ENCODE data around the gene GID4. TPM values are rescaled to one million over a fixed set of nuclear protein-coding genes. Genes with fewer than 3 reads are reported as not detected.

The GID4 gene
- total and polyA plus RNA-seq, 2 of the 4 experiments (the other 2 are of a cell fraction), result 3.9 to 5.6 TPM

DNA sequence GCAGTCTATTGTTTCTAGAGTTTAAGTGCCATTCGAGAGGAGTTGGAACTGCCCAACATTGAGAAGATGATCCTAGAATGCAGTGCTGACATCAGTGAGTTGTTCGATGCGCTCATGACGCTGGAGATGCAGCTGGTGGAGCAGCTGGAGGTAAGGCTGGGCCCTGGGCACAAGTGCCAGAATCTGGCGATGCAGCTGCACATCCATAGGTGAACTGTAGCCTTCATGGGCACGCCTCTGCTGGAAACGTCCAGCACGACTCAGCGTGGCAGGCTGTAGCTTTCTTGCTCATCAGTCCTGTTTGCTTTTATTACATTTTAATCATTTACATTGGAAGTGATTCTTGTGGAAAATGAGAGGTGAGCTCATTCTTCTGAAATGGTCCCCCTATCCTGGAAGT, 34.9 kb upstream of the GID4 start:
- Histone ChIP-seq H3K27ac (ENCODE audit: insufficient read depth, low read length) (no peak overlapping the region), H4K5ac (ENCODE audit: low read depth, low read length) (no peak overlapping the region), H4K20me1 (ENCODE audit: insufficient read depth, low read length) (no peaks in the 10 kb centered on the region), H2BK15ac (ENCODE audit: low read depth, low read length) (no peak overlapping the region), H3K14ac (replicated peaks; ENCODE audit: low read depth, low read length) (no peak overlapping the region; the same call in 1 of the 2 replicates), H4K8ac (ENCODE audit: low read depth in 2 of 2, low read length in 2 of 2) (no peak overlapping the region), H3K79me1 (ENCODE audit: low read depth in 1 of 2, low read length in 2 of 2) (no peaks in the 10 kb centered on the region; a peak in 1 of 4 replicates), H4K91ac (ENCODE audit: insufficient read depth, low read depth, low read length) (no peak overlapping the region), H2BK120ac (ENCODE audit: low read depth, low read length) (no peak overlapping the region), H2AK5ac (ENCODE audit: low read depth, low read length) (no peak overlapping the region), H2BK20ac (ENCODE audit: low read depth, low read length) (no peak overlapping the region), H3K9me3 (ENCODE audit: control insufficient read depth, insufficient read depth, low read length) (no peaks in the 10 kb centered on the region), H3K27me3 (ENCODE audit: control insufficient read depth, insufficient read depth, low read length) (no peaks in the 10 kb centered on the region), H2BK5ac (ENCODE audit: low read depth, low read length, poor library complexity, severe bottlenecking) (no peak overlapping the region), H3K4me1 (ENCODE audit: control insufficient read depth, insufficient read depth, low read length) (peaks cover 10% of the 10 kb centered on the region), H3K23ac (ENCODE audit: low read depth, low read length) (no peak overlapping the region), H3K4ac (ENCODE audit: low read depth, low read length) (no peak overlapping the region), H3K18ac (ENCODE audit: low read depth, low read length) (no peak overlapping the region), H3K4me3 (ENCODE audit: insufficient read depth, low read depth, low read length) (no peak overlapping the region), H2AFZ (replicated peaks; ENCODE audit: low read length, poor library complexity) (no peak overlapping the region), H3K9me1 (ENCODE audit: insufficient read depth, low read length) (peaks cover 29% of the 10 kb centered on the region), H3K36me3 (ENCODE audit: control insufficient read depth, insufficient read depth, low read length) (no peaks in the 10 kb centered on the region; the same call in 1 of the 2 replicates), H3K56ac (ENCODE audit: extremely low read depth, insufficient read depth, low read length) (no peak overlapping the region), H2AK9ac (replicated peaks; ENCODE audit: low read depth, low read length, poor library complexity) (no peak overlapping the region), H3K9ac (ENCODE audit: low read depth, low read length) (no peak overlapping the region), H3K4me2 (ENCODE audit: low read depth, low read length) (no peak overlapping the region)
- dilution Hi-C loops (cut with HindIII; ENCODE audit: low sequenced_read_pairs, unreplicated experiment), result no loop called here
- no TSS peak for BruUV-seq (replicated peaks)
- no peak for ATAC-seq (ENCODE audit: low read depth)
- WGBS, 2 experiments (ENCODE audit: extremely low coverage in 2 of 2, insufficient read length in 1 of 2), result 95% methylated on average over 3 of the region's 9 CpGs; no CpG with 5 or more reads in 1 of the 2 experiments
- ChIA-PET CTCF (interaction anchor here (0.7 to 0.9 kb wide), 2 partner anchors 29 to 111 kb away, joined by 3 to 5 read pairs; no protein-coding TSS in a partner anchor), POLR2A (ENCODE audit: unreplicated experiment) (no interaction called here)
- peak; percentile 52 for DNase-seq
- in situ Hi-C loops (cut with MboI; ENCODE audit: low sequenced_read_pairs), result no loop called here
- intact Hi-C loops (cut with micrococcal nuclease), result no loop called here
- no peak for TF ChIP-seq CHD1 (IDR thresholded peaks at IDR 0.05; ENCODE audit: low read depth, low read length)
- TF ChIP-seq MXI1 (IDR thresholded peaks at IDR 0.05; ENCODE audit: borderline replicate concordance, low read depth, low read length), result no peak

Data from IMR-90 (cell line).